PC-3 (cell line): Measurements from ENCODE around the gene MIB1. TPM values are rescaled to one million over a fixed set of nuclear protein-coding genes. Genes with fewer than 3 reads are reported as not detected.

Source experiments
- ATAC-seq: fragments of 200-7000 bp; cut with Tn5 transposase; 2 replicates; pipeline ENCODE4 v1.9.1; 2020; ENCODE audit warnings: mild to moderate bottlenecking, moderate library complexity
- BruUV-seq: library from RNA; stranded (reverse); fragments of 400-500 nt; replicated peaks from 2 replicates; lab custom pipeline; 2021; lab: Mats Ljungman, UMichigan
- CTCF ChIA-PET: fragments of 300-600 bp; sonication (Branson Sonifier 250); formaldehyde crosslinking; loops from one replicate; lab custom pipeline; 2022; ENCODE audit warnings: antibody characterized with exemption; lab: Charles Lee
- POLR2A ChIA-PET: fragments of 300-600 bp; sonication (Branson Sonifier 250); formaldehyde crosslinking; loops from one replicate; lab custom pipeline; 2022; ENCODE audit warnings: antibody characterized with exemption; ENCODE audit not compliant: unreplicated experiment; lab: Charles Lee
- DNase-seq: peaks from one replicate; pipeline ENCODE4 v3.0.0-alpha.2; 2015
- H2AFZ ChIP-seq: fragments of 300-600 bp; sonication (generic); 2 replicates; pipeline ENCODE4 v1.6.0; 2016; ENCODE audit warnings: antibody characterized with exemption, low read length
- H3F3A ChIP-seq: fragments of 300-600 bp; sonication (generic); one replicate; pipeline ENCODE4 v1.6.0; 2017; ENCODE audit warnings: antibody characterized with exemption, low read length, control low read depth, mild to moderate bottlenecking; ENCODE audit not compliant: unreplicated experiment
- H3K27ac ChIP-seq: fragments of 300-600 bp; sonication (generic); 2 replicates; pipeline ENCODE4 v1.5.1; 2016; ENCODE audit warnings: mild to moderate bottlenecking, low read length
- H3K27me3 ChIP-seq: fragments of 300-600 bp; sonication (generic); 2 replicates; pipeline ENCODE4 v1.6.1; 2016; ENCODE audit warnings: low read length, mixed read lengths
- H3K36me3 ChIP-seq: fragments of 300-600 bp; sonication (generic); 2 replicates; pipeline ENCODE4 v1.6.1; 2016; ENCODE audit warnings: low read depth, mixed run types, low read length, mixed read lengths
- H3K4me1 ChIP-seq: fragments of 300-600 bp; sonication (generic); 2 replicates; pipeline ENCODE4 v1.5.1; 2016; ENCODE audit warnings: low read length; ENCODE audit not compliant: insufficient read depth
- H3K4me2 ChIP-seq: fragments of 300-600 bp; sonication (generic); 2 replicates; pipeline ENCODE4 v1.6.0; 2016; ENCODE audit warnings: low read length
- H3K4me3 ChIP-seq: fragments of 300-600 bp; sonication (generic); 2 replicates; pipeline ENCODE4 v1.5.1; 2016; ENCODE audit warnings: mild to moderate bottlenecking, low read length, mixed read lengths
- H3K79me2 ChIP-seq: fragments of 300-600 bp; sonication (generic); 2 replicates; pipeline ENCODE4 v1.6.1; 2017; ENCODE audit warnings: low read length, mixed read lengths
- H3K9ac ChIP-seq: fragments of 300-600 bp; sonication (generic); 2 replicates; pipeline ENCODE4 v1.6.0; 2016; ENCODE audit warnings: mild to moderate bottlenecking, low read length
- H3K9me2 ChIP-seq: fragments of 300-600 bp; sonication (generic); replicated peaks from 2 replicates; pipeline ENCODE4 v1.6.1; 2016; ENCODE audit warnings: mixed run types, low read length, mixed read lengths
- H3K9me3 ChIP-seq: fragments of 300-600 bp; sonication (generic); 2 replicates; pipeline ENCODE4 v1.6.1; 2016; ENCODE audit warnings: low read length, mixed read lengths
- H4K20me1 ChIP-seq: fragments of 300-600 bp; sonication (generic); 2 replicates; pipeline ENCODE4 v1.6.1; 2016; ENCODE audit warnings: low read length, mixed read lengths
- EZH2 ChIP-seq: fragments of 300-600 bp; sonication (generic); IDR thresholded peaks from one replicate; pipeline ENCODE4 v1.6.1; 2017; ENCODE audit warnings: antibody characterized with exemption, mild to moderate bottlenecking, low read length; ENCODE audit not compliant: unreplicated experiment
- EZH2phosphoT487 ChIP-seq: fragments of 300-600 bp; sonication (generic); IDR thresholded peaks from 2 replicates; pipeline ENCODE4 v1.6.1; 2018; ENCODE audit warnings: mild to moderate bottlenecking, antibody characterized with exemption, low read length, borderline replicate concordance
- intact Hi-C: fragments of 100-400 bp; cut with micrococcal nuclease; formaldehyde crosslinking; loops from 2 replicates; pipeline ENCODE4 v1.9.0; 2023
- total RNA-seq: library from RNA; depleted of rRNA; stranded (reverse); fragments of >200 nt; gene quantifications from 2 replicates; pipeline ENCODE4 v1.2.3, GENCODE V29; 2014
- TF ChIP-seq, protein P1 (sequence below): fragments of 300-600 bp; sonication (generic); conservative IDR thresholded peaks from 2 replicates; pipeline ENCODE4 v1.5.1; 2017; ENCODE audit warnings: antibody characterized with exemption, low read depth, mild to moderate bottlenecking, low read length

MIB1 gene
- total RNA-seq, 1 experiment from 2014 or later: 25.1 TPM

DNA sequence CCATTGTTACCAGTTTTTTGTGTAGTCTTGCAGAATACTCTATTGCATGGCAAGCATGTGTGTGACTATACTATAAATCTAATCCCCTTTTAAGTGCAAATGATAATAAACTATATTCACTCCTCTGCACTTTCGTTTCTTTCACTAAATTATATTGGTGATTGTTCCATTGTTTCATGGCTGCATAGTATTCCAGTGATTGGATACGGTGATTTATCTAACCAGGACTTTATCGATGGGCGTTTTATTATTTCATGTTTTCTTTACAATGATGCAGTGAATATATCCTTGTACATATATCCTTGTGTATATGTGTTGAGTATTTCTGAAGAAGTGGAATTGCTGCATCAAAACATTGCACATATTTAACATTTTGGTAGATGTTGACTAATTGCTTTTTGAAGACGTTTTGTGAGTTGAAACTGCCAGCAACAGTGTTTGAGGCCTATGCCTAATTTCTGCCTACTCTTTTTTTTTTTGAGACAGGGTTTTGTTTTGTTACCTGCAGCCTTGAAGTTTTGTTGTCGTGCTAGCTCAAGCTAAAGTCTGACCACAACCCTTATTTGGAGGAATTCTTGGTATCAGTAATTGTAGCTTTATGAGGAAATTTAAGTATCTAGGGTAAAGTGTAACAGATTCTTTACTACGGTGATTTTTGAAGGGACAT, 2.7 kb downstream of the MIB1 start:
- DNase-seq (no peak), ATAC-seq (no peak)
- Histone ChIP-seq H3K9ac (no peak overlapping the region), H3K9me3 (no peaks in the 10 kb centered on the region), H3K4me1 (peaks cover 27% of the 10 kb centered on the region), H2AFZ (no peak overlapping the region), H3K4me2 (peak overlapping the region; percentile 88), H3K36me3 (no peaks in the 10 kb centered on the region), H3K27me3 (no peaks in the 10 kb centered on the region), H3K4me3 (peak overlapping the region; percentile 88), H3F3A (no peaks in the 10 kb centered on the region), H3K27ac (no peak overlapping the region), H3K79me2 (peaks cover 69% of the 10 kb centered on the region), H4K20me1 (peaks cover 29% of the 10 kb centered on the region; the same call in 1 of the 2 replicates), H3K9me2 (no peaks in the 10 kb centered on the region)
- BruUV-seq: no TSS peak
- ChIA-PET CTCF (no interaction called here), POLR2A (interaction anchor here (0.8 kb wide), 1 partner anchor 143 kb away, joined by 3 read pairs; the partner anchor contains the start of gene ESCO1)
- intact Hi-C loops: no loop called here
- TF ChIP-seq, protein P1, sequence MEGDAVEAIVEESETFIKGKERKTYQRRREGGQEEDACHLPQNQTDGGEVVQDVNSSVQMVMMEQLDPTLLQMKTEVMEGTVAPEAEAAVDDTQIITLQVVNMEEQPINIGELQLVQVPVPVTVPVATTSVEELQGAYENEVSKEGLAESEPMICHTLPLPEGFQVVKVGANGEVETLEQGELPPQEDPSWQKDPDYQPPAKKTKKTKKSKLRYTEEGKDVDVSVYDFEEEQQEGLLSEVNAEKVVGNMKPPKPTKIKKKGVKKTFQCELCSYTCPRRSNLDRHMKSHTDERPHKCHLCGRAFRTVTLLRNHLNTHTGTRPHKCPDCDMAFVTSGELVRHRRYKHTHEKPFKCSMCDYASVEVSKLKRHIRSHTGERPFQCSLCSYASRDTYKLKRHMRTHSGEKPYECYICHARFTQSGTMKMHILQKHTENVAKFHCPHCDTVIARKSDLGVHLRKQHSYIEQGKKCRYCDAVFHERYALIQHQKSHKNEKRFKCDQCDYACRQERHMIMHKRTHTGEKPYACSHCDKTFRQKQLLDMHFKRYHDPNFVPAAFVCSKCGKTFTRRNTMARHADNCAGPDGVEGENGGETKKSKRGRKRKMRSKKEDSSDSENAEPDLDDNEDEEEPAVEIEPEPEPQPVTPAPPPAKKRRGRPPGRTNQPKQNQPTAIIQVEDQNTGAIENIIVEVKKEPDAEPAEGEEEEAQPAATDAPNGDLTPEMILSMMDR: no peak
- TF ChIP-seq EZH2phosphoT487: no peak
- no peak for TF ChIP-seq EZH2

DNA sequence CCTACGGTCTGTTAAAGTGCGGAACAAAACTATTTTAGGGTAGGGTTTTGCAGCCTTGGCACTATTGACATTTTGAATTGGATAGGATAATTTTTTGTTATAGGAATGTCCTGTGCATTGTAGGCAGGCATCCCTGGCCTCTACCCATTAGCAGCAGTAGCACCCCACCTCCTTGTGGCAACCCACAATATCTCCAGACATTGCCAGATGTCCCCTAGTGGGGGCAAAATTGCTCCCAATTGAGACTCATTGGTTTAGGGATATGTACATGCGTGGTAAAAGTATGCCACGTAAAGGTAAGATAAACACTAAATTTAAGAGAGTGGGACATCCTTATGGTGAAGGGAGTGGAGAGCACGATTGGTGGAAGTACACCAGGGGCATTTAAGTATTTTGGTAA, 4.6 kb downstream of the MIB1 start:
- peaks cover 29% of the 10 kb centered on the region; the same call in 1 of the 2 replicates for H4K20me1 ChIP-seq
- intact Hi-C loops: no loop called here
- CTCF ChIA-PET: no interaction called here

More for the DNA sequence above, 4.6 kb downstream of the MIB1 start:
- Histone ChIP-seq H3K27ac (no peak overlapping the region), H3K27me3 (no peaks in the 10 kb centered on the region), H3K79me2 (peaks cover 88% of the 10 kb centered on the region), H3K9ac (no peak overlapping the region), H3K4me1 (peaks cover 20% of the 10 kb centered on the region), H3K9me3 (no peaks in the 10 kb centered on the region), H3F3A (no peaks in the 10 kb centered on the region), H3K4me3 (no peak overlapping the region), H2AFZ (no peak overlapping the region), H3K9me2 (no peaks in the 10 kb centered on the region), H3K36me3 (no peaks in the 10 kb centered on the region), H3K4me2 (no peak overlapping the region)
- no peak for ATAC-seq
- TF ChIP-seq EZH2 (no peak), EZH2phosphoT487 (no peak)
- TF ChIP-seq, protein P1: no peak
- no peak for DNase-seq
- no TSS peak for BruUV-seq
- POLR2A ChIA-PET: no interaction called here
